NCI-H187 (cell line): ENCODE measurements around the gene HPCAL4.

Experiments
- DNase-seq, 2 experiments: peaks; one replicate each; lab custom pipeline; 2025; lab: John Stamatoyannopoulos, UW

Gene HPCAL4

DNA sequence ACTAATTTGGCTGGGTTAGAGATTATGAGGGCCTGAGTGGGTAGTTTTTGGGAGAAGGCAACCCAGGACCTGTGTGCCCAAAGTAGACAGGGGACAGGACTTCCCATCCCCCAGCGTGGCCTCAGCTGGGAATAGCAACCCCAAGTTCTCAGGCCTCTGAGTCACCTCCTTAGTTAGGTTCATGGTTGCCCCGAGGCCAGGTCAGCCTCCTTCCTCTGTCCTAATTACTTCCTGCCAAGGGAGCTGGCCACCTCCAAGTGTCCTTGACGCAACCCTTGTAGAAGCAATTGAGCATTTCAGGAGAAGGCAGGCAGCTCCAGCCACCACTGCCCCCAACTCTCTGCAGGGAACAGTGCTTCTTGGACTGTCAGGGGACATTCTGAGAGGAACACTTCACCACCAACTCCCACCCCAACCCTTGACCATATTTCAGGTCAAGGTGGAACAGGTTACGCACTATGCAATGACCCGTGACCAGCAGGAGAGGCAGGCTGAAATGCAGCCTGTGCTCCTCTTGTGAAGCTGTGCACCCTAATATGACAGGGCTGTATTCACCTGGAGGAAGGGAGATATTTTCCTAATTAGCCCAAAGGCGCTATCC lies 14.2 kb downstream of the HPCAL4 start:
- no peak for DNase-seq

DNA sequence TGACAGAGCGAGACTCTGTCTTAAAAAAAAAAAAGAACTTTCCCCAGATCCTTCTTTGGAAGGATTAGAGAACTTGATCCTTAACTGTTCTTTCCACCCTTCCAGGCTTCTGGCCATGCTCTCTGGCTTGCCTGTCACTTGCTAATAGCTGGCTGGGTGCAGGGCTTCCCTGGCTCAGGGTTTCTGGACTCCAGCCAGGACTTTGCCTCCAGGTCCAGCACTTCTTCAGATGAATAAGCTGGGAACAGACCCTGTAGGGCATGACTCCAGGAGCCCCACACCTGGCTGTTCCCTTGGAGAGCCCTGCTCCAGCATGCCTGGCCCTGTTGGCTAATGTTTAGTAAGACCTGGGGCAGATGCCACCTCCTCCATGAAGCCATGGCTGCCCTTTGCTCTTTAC lies 16.0 kb downstream of the HPCAL4 start:
- DNase-seq, result no peak

DNA sequence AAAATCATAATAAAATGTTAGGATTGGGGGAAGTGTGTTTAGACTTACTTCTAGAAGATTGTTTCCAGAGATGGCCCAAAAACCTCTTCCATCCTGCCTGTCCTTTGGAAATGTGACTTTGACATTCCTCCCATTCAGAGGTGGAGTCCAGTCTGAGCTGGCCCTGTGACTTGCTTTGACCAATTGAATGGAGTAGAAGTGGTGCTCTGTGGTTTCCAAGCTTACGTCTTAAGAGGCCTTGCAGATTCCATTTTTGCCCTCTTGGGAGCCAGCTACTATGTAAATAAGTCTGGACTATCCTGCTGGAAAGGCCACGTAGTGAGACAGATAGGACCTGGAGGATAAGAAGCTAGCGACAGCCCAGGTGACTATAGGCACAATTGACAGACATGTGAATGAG lies 18.0 kb downstream of the HPCAL4 start:
- no peak for DNase-seq

DNA sequence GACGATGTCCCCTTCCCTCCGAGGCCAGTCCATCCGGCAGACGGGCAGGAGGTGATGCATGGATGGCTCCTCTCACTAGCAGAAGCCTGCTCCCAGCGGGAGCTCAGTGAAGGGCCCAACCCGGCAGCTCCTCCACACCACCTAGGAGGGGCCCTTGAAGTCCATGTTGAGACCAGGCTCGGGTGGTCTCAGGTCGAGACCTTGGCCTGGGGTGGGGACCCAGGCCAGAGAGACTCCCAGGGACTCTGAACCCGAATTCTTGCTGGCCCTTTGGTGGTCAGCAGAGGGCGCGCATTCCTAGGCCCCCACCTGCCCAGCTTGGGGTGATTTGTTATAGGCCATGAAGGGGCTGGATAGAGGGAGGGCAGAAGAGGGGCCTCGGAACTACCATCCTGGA lies 18.7 kb downstream of the HPCAL4 start:
- DNase-seq, result no peak

DNA sequence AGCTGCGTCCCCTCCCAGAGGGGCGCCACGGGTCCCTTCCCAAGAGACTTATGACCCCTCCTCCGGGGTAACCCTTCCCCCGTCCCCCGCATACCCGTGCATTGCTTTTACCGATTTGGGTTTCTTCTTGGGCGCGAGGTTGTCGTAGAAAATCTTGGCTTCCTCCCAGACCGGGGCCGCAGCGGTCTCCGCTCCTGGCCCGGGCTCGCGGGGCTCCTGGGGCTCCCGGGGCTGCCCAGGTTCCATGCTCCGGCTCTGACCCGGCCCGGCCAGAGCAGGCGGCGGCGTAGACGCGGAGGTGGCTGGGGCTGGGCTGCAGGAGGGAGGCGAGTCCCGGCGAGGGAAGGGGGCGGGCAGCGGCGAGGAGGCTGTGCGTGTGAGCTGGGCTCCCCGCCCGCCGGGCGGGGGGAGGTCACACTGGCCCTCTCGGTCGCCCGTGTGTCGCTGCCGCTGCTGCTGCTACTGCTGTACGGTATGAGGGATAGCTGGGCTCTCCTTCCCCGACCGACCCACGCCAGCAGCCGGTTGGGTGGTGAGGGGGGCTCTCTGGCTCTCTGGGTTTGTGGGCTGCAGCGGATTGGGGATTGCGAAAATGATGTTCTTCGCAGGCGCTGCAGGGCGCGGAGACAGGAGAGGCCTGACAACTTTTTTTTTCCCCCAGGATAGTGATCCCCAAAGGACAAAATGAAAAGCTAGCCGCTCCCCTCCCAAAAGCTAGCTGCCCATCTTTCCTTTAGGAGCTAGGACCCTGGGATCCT lies 19.3 kb downstream of the HPCAL4 start, which contains the start of gene NT5C1A:
Gene NT5C1A, minus strand, starts transcription at position 315 of the 758 bp plus-strand sequence. Its CDS starts 69 bp downstream, at position 246.
- no peak for DNase-seq

DNA sequence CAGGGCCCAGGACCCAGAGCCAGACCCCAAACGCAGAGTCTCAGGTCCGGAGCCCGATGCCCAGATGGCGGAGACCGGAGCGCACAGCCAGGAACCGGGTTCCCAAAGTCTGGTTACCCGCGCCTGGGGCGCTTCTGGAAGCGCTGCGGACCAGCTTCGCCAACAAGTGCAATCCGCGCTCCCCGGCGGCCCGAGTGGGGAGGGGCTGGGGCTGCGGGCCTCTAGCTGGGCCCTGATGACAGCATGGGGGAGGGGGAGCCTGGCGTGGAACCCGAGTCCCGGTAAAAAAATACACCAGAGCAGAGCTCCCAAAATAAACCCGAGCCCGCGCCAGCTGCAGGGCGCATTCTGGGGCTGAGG lies 19.8 kb downstream of the HPCAL4 start:
- no peak for DNase-seq

DNA sequence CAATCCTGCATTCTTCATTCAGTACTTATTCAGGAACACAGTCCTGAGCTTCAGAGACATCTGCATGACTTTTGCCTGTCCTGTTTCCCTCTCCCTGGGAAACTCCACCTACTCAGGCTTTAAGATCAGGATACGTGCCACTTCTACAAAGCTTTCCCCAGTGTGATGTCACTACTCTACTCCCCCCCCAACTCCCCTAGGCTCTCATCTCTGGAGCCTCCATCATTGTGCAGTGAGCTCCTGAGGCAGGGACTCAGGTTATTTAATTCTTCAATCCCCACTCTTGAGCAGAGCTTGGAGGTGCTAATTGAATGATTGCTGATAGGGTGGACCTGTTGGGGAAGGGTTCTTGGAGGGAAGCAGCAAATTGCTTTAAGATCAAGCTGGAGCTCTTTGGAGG lies 20.5 kb downstream of the HPCAL4 start:
- DNase-seq, result no peak

DNA sequence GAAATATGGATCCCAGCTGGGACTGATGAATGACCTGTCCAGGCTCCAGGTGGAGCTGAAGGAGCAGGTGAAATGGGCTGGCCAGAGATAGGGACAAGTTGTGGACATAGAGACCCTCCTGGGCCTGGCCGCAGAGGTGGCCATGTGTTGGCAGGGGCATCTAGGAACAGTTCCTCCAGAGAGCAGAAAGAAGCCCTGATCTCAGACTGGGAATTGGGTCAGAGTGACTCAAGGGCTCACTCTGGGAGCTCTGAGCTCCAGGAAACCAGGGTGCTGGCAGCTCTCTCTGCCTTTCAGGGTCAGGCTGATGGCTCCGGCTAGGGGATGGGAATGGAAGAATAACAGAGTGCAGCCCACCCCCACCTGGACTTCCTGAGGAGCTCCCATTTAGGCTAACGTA lies 22.3 kb downstream of the HPCAL4 start:
- no peak for DNase-seq

DNA sequence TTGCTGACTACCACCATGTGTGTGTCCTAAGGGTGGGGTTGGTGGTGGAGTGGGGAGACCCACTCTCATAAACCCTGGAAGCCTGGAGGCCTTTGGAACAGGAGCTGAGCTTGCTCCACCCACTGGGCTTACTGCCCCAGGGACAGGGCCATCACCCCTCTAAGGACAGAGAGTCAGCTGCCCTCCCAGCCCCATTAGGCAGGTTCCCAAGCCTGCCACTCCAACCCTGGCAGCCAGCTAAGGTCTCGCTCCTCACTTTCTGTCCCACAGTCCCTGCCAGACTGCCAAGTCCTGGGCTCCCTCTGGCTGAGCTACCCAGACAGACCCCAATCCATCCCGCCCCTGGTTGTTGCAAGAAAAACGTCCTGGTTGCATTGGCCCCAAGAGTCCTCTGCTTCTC lies 23.1 kb downstream of the HPCAL4 start:
- no peak for DNase-seq

DNA sequence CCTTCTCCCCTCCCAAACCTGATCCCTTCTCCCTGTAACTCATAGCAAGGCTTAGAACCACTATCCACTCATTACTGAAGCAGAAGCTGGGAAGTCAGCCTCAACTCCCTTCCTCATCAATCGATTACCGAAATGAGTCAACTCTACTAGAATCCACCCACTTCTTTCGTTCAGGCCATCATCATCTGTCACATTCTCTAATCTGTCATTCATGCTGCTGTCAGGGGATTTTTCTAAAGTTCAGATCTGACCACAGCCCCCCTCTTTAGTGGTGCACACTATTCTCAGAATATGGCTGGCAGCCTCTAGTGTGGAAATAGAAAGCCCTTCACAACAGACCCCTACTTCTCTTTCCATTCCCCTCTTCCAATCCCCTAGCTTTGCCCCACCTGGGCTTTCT lies 24.5 kb downstream of the HPCAL4 start:
- no peak for DNase-seq

DNA sequence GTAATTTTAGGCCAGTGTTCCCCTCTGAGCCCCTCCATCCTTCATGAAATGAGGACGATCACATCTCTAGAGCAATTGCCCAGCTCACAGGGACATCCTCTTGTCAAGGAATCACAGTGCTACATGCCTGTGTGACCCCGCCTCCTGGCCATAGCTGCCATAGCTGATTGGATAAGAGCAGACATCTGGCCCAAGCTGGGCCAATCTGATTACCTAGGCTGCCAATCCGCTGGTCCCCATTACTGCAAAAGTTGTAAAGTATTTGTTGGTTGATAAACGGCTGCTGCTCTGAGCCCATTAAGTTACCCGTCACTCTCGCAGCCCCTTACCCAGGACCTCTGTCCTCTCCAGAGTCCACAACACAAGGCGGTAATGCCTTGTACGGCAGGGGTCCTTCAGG lies 27.7 kb downstream of the HPCAL4 start:
- DNase-seq, result no peak

DNA sequence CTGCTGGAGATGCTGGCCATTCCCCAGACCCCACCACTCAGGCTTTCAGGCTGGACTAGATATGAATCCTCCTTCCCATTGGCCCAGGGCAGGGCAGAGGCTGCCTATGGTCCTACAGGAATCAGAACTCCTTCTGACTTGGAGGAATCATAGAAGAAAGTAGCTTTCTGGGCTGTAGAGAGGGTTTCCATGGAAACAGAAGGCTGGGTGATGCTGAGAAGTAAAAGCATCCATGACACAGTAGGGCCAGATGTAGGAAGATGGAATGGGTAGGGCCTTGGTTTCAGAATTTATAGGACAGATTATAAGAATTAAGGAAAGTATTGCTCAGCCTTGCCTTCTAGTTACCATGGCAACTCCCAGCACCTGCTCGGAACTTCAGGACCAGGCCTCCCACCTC lies 28.4 kb downstream of the HPCAL4 start:
- no peak for DNase-seq

DNA sequence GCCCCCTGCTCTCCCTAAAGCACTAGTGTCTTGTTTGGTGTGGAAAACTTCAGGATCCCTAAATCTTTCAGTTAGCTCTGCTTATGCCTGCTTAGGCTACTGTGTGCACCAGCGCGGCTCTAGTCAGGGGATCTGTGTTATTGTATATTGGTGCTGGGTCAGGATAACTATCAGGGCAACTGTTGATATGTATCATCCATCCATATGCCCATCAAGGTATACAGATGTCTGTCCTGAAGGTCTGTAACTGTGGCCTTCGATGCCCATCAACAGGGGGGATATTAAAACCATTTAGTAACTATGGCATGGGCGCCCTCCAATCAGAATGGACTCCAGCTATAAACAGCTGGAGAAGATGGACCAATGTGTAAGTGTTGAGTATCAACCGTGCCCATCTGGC lies 31.7 kb downstream of the HPCAL4 start:
- DNase-seq, result no peak

DNA sequence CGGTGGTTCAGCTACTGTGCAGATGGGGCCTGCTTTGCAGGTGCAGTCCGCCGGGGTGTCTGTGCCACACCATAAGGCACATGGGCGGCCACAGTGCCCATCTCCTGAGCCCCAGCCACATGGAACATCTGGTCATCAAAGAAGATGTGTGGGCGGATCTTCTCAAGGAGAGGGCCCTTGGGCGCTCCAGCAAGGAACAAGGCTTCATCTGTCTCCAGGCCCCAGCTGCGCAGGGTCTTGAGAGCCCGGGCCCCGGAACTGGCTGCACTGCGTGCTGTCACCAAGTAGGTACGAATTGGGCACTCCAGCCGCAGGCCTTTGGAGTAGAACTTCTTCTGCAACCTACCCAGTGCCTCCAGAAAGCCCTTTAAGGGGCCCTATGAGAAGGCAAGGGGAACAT lies 32.1 kb downstream of the HPCAL4 start:
- no peak for DNase-seq

DNA sequence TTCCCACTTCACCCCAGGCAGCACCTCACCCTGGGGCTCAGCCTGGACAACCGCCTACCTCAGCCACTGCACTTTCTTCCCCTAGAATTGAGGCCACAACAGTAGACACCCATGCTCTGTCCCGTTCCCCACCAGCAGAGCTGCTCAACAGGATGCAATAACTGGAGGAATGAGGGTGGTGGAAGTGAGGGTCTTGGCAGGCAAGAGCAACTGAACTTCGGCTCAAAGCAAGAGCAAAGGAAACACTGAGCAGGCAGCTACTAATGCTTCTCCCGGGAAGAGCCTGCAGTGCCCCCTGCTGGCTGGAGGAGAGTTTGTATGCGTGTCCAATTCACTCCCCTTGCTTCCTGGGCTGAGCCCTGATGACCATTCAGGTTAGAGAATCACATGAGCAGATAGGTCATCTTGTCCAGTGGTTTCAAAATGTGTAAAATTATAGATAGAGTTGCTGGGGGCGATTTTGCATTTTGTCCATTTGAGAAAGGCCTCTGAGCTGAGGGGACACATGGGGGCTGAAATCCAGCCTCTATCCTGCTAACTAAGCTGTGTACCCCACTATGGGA lies 33.2 kb downstream of the HPCAL4 start:
- DNase-seq, result peak; percentile 22 to 34

DNA sequence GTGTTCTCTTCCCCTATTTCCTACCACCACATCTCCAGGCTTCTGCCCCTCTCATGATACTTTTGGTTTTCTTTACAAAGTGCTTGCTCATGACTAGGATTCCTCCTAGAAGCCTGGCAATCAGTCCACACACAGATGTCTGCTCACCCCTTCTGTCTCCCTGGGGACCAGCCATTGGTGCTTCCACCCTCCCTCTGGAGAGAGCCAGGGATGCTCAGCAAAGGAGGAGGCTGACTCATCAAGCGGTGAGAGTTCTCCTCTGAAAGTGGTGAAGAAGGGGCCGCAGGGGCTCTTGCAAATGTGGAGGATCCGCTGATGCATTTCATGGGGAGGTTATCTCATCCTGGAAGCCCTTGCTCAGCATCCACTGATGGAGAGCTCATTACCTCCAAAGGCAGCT lies 33.8 kb downstream of the HPCAL4 start:
- DNase-seq, result no peak

DNA sequence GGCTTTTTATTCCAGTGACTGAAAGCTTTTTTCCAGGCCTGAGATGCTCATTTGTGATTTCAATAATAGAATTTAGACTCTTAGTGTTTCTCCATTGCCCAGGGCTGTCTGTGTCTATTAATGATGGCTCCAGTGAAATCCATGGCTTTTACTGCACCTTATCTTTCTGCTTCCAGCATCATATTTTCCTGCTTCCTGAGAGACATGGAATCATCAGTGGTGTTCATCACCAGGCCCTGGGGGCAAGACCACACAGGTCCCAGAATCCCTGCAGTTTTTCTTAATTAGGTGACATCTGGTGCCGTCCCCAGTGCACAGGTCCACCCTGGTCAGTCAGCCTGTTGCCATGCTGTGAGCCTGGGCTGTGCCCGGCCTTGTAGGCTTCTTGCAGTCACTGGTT lies 34.8 kb downstream of the HPCAL4 start:
- no peak for DNase-seq

DNA sequence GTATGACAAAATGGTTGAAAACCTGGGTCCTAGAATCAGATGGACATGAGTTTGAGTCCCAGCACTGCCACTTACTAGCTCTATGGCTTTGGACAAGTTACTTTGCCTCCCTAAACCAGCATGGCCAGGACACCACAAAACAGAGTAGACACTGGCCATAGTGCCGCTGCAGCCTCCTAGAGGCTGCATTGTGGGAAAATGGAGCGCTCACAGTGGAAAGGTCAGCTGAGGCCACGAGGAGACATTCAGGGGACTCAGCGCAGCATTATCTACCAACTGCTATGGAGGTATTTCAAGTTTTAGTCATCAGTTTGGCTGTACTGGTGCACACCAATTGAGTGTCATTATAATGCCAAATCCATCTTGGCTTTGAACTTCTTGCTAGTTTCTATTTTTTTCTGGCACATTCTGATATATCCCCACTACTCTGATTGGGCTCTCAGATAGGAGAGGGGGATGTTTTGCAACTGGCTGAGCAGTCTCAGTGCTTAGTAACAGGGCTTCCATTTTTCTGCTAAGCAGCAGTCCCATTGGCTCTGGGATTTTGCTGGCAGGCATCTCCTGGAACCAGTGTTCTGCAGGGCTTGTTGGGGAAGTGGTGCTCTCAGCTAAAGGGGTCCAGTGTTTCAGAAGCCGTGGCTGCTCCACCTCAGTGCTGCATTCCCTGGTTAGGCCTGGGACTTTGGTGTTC lies 35.5 kb downstream of the HPCAL4 start:
- DNase-seq, result no peak

DNA sequence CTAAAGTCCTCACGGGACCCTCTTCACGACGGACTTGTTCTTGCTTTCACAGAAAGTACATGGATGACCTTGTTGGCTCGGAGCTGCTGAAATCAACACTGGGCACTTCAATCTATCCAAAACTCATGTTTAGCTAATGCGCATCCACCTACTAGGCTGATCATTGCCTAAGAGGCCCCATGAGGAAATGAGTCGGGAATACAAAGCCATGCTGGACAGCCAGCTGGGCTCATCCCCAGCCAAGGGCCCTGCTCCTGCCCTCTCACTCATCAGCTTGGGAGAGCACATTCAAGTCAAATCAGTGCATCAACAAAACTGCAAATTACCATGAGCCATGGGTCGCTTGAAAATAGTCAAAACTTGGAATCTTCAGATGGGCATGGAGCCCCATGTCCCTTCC lies 36.9 kb downstream of the HPCAL4 start:
- DNase-seq, result no peak

DNA sequence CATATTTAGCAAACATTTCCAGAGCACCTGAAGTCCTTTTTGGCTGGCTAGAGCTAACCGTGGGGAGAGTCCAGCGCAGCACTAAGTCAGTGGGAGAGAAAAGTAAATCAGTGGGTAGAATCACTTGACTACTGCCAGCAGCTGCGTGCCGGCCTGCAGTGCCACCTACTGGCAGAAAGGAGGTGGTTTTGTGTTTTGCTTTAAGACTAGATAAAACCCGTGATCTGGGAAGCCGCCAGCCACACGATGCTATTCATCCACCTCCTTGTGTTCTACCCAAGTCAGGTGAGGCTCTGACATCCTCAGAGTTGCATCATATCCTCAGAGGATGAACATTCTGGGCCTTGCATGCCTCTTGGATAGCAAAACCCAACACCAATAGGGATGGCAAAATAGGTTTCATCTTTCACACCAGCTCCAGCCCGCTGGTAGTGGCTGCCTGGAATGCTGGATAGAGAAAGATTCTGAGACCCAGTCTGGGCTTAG lies 37.6 kb downstream of the HPCAL4 start:
- peak; percentile 18 to 29 for DNase-seq

DNA sequence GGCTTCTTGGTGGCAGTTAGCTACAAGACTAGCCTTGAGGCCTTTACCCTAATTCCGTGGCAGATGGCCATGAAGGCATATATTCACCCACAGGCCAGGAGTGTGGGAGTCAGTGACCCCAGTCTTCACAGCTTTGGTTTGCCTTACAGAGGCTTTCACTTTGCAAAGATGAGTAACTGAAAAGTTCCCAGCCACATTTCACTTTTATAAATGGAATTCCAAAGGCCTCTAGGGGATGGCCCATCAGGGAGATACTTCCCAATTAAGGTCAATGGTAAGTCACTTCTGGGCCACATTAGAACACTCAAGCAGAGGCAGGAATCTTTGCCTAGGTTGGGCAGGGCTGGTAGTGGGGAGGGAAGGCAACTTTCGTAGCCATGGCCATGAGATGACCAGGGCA lies 38.7 kb downstream of the HPCAL4 start:
- no peak for DNase-seq

DNA sequence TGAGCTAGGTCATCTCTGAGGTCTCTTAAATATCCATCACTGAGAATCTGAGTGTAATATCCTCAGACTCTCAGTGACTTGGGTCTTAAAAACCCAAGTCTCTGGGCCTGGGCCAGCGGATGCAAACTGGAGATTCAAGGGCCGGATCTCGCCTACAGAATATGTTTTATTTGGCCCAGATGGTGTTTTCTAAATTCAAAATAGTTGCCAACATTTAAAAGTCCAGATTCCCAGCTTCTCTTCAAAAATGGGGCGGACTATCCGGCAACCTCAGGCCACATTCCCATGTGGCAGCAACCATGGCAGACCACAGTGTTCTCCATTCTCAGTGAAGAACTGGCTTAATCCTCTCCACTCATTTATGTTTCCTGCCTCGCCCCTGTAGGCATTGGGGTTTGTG lies 39.1 kb downstream of the HPCAL4 start:
- DNase-seq, result no peak

DNA sequence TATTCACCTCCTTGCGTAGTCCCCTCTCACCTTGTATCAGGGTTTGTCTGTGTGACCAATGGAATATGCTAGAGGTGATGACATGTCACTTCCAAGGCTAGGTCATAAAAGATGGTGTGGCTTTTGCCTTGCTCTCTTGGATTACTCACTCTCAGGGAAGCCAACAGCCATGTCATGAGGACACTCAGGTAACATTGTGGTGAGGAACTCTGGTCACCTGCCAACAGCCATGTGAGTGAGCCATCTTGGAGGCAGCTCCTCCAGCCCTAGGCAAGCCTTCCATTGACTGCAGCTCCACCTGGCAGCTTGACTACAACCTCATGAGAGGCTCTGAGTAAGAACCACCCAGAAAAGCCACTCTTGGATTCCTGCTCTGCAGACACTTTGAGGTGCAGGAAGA lies 40.8 kb downstream of the HPCAL4 start:
- no peak for DNase-seq
